HG02973 (cell line): ENCODE data around the gene LDHD.
"Not testable (repeated sequence)": the region's sequence is repeated elsewhere in the genome, so short reads cannot be mapped to it uniquely, and the experiment has no call there.

ENCODE experiments used
- ATAC-seq: cut with Tn5 transposase; IDR thresholded peaks from one replicate; pipeline ENCODE4 v1.9.1; 2021; ENCODE audit warnings: moderate library complexity; ENCODE audit not compliant: unreplicated experiment

Gene LDHD

DNA sequence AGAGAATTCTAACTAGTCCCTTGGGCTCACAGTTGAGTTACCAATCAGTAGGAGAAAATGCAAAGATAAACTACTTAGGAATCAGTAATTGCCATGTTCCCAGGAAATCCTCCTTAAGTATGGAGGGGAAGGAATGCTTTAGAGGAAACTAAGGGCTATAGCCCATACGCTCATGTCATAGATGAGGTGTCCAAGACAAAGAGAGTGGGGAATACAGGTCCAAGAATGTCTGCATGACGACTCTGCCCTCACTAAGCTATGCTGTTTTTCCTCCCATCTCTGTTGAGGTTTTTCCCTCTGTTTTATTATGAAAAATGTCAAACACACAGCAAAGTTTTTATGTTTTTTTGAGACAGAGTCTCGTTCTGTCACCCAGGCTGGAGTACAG lies 16.0 kb downstream of the LDHD start:
- ATAC-seq = no peak

DNA sequence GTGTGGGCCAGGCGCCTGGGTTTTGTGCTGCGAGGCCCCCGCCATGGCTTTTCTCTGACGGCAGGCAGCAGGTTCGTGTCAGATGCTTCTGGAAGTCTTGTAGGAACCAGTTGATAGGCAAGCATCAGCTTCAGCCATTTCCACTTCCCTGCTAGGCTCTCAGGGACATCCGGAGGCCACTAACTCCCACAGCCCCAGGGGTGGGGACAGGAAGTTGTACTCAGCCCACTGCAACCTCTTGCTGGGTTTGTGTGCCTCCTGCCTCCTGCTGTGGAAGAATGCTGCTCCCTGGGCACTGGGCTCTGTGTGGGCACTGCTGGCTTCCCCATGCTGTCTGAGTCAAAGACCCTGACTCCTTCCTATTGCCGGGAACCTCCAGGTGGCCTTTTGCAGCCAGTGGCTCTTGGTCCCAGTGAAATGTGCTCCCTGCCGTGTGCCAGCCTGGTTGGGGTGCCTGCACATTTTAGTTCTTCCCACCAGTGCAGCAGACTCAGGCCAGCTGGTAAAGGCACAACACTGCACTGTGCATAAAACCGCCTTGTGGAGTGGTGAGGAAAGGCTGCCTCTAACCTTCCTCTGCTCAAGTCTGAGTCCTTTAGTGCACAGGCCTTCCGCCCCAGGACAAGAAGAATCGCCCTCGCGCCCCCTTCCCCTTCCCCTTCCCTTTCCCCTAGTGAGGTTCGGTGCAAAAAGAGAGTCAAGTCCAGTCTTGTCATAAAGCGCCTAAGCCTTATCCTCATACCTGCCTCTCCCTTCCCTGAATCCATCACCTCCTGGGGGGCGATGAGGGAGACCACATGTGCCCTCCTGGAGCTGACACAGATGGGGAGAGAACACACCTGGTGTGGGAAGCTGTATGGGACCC lies 16.6 kb downstream of the LDHD start:
- ATAC-seq = no peak

DNA sequence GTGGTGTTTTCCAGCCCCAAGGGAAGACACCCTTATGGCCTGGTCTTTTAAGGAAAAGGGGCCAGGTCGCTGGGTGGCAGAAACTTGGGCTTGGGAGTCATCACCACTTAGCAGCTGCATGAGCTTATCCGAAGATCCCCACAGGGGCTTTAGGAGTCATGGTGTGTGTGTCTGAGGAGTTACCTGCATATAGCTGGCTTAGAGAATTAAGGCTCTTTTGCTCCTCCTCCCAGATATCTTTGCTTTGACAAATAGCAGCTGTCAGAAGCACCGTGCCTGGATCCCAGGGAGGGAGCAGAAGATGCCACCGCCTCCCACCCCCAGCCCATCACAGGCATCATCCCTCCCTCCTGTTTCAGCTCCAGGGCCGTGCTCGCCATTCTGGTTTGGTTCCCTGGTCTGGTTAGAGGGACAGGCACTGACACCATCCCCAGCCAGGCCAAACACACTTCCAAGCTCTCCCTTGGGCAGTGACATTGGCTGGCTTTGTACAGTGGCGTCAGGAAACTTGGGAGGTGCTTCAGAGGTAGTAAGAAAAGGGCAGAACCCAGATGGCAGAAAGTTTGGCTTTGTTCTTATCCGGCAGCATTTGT lies 17.4 kb downstream of the LDHD start:
- no peak for ATAC-seq

DNA sequence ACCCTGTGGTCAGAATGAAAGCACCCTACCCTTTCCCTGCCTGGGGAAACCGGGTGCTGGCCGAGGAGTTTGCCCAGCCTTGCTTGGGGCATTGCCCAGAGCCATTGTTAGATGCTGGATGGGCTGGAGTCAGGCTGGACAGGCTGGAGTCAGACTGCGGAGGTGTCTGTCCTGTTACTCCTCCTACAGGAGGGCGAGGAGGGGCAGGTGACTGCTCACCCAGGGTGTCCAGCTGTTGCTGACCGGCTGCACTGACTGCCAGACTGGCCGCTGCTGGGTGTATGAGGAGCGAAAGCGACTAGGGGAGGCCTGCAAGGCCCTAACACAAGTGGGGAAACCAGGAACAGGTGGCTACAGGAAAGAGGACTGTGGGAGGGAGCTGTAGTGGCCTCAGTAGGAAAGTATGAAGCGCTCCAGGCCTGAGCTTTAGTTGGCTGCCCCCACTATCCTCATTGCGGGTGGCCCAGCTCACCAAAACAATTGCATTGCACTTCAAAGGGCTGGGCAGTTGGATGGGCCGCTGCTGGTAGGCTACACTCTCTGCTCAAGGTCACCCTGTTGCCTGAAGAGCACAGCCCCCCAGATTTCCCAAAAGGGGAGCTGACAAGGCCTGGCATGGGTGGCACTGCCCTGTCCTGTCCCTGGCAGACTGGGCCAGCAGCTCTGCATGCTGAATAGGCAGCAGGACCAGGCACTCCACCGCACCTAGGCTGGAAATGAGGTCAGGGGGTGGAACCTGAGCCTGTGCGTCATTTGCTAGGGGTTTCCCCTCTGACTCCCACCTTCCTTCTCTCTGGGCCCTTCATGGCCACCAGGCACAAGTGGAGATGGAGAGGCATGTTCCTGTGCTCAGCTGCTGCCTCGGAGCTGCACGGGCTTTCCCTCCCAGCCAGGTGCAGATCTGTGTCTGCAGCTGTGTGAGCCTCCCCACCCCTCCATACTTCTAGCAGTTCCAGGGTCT lies 18.4 kb downstream of the LDHD start:
- peak; percentile 61 for ATAC-seq

DNA sequence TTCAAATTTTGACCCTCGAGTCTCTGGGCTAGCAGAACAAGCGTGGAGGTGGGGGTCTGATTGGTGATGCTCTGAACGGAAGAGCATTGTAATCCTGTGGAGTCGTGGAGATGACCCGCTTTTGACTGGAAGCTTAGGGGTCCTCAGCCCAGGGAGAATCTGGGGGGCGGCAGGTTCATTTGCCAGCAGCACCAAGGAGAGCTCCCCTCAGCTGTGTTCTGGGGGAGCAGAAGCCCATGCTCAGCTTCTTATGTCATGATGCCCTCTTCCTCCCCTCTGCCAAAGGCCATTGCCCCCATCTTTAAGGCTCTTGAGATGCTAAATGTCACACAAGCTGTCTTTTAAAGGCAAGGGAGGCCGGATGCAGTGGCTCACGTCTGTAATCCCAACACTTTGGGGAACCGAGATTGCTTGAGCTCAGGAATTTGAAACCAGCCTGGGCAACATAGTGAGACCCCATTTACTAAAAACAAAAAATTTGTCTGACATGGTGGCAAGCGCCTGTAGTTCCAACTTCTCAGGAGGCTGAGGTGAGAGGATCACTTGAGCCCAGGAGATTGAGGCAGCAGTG lies 19.3 kb downstream of the LDHD start:
- no peak for ATAC-seq

DNA sequence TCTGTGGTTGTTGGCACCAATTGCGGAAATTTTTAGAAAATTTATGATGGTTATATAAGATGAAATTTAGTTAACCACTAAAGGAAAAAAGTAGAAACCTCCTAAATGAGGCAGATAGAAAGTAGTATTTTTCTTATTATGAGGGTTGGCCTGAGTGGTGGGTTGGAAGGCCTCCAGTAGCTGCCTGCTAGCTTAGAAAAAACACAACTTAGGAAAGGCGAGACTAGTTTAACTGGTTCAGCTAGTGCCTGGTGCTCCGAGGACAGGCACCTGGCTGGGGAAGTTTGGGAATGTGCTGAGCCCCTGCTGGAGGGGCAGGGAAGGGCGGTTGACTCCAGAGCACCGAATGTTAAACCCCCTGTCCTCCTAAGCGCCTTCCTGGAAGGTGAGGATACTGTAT lies 19.9 kb downstream of the LDHD start:
- no peak for ATAC-seq

DNA sequence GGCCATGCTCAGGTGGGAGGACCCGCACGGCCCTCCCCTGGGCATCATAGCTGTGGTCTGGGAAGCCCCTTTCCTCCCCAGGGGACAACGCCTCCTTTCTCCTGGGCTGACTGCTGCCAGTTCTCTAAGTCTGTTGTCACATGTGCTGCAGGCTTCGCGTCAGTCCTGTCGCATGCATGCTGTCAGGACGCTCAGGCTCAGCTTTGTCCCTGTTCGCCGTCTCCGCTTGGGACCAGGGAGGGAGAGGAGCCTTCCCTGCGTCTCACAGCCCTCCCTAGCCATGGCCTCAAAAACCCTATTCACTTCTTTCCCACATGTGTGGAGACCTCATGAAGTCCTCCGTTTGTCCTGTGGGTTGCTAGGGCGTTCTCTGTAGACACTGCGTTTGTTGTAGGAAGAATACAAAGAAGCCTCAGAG lies 21.4 kb downstream of the LDHD start:
- ATAC-seq = no peak

DNA sequence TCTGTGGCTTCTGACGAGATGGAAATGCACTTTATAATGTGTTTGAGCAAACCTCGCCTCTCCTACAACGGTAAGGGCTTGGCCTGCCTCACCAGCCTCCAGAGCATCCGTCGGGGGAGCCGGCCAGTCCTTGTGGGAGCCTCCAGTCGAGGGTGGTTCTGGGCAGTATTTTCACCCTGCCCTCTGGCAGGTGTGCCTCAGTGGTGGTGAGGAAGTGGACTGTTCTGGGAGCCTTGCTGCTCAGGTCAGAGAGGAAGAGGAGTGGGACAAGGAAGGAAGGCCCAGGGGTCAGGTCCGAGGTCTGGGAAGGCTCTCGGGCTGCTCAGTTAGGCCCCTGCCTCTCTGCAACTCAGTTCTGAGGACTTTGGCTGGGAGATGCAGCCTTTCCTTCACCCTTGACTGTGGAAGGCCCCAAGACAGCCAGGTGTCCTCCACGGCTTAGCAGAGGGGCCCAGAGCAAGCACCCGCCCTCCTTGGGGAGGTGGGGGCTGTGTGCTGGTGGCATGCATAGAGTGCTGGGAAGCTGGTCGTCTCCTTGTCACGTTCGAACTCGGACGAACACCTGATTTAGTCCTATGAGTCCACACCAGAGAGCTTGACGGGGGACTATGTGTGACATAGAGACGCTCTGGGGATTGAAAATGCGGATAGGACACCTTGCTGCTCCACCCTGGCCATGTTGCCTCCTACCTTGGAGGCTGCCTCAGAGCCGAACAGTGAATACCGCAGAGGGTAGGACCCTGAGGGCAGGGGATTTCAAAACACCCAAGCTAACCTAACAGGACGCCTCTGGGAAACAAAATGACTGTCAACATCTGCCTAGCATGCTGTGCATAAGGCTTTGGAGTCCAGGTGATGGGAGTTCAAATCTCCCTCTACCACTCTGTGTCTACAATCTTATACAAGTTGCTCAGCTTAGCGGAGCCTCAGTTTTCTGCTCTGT lies 22.7 kb downstream of the LDHD start:
- ATAC-seq = no peak

DNA sequence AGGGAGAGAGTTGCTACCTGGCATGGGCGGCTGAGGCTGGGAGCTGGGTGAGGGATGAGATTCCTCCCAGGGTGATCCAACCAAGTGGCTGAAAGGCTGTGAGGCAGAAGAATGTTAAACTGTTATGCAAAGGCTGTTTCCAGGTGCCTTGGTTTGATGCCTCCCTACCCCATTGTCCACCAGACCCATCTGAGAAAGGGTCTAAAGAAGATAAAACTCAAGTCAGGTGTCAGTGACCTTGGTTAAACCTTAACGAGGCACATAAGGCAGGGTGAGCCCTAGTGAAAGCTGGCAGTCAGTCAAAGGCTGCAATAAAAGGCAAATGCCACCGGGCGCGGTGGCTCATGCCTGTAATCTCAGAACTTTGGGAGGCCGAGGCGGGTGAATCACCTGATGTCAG lies 23.8 kb downstream of the LDHD start:
- ATAC-seq = no peak

DNA sequence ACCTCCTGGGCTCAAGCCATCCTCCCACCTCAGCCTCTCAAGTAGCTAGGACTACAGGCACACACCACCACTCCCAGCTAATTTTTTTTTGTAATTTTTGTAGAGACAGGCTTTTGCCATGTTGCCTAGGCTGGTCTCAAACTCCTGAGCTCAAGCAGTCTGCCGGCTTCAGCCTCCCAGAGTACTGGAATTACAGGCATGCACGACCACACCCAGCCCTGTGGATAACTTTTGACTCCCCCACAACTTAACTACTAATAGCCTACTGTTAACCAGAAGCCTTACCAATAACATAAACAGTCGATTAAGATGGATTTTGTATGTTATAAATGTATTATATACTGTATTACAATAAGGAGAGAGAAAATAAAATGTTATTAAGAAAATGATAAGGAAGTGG lies 25.0 kb downstream of the LDHD start:
- not testable (repeated sequence) for ATAC-seq

DNA sequence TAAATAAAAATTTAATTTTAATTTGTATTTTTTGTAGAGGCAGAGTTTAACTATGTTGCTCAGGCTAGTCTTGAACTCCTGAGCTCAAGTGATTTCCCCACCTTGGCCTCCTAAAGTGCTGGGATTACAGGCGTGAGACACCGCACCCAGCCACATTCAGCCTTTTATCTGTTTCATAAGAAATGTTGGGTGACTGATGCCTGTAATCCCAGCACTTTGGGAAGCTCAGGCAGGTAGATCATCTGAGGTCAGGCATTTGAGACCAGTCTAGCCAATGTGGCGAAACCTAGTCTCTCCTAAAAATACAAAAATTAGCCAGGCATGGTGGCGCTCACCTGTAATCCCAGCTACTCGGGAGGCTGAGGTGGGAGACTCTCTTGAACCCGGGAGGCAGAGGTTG lies 25.7 kb downstream of the LDHD start:
- not testable (repeated sequence) for ATAC-seq

DNA sequence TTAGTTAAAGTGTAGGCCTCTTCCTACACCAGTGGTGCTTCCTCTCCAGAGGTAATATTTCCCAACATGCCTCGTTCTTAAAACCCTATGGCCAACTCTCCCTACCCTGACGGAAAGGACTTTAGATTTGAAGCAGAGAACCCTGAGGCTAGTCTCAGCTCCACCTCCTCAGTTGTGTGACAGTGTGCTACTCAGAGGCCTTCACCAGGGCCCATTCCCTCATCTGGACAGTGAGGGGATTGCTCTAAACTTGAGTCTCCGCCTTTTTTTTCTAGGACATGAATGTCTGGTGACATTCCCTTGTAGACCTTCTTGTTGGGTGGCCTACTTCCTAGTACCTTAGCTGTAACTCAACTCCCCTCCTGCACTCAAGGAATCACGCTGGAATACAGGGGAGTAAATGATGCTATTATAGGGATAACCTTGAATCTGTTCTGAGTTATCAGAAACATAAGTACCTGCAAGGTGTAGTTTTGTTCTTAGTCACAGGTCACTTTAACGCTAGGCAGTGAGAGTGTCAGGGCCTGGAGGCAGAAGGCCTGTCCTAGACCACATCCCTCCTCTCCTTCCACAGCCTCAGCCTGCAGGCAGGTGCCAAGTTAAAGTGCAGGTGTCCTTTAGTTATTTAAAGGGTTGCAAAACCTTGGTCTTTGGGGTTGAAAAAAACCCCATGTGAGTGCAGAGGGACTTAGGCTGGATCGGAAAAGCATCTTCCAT lies 26.9 kb downstream of the LDHD start:
- ATAC-seq = no peak

DNA sequence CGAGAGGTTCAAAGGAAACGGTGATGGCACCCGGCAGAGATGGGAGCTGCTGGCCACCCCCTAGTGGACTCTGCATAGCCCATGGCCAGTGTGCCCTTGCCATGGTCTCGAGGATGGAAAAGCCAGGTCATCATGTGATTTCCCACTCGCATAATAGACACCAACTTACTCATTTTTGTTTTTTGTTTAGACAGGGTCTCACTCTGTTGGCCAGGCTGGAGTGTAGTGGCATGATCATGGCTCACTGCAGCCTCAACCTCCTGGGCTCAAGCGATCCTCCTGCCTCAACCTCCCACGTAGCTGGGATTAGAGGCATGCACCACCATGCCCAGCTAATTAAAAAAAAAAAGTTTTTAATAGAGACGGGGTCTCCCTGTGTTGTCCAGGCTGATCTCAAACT lies 27.6 kb downstream of the LDHD start:
- ATAC-seq = no peak

DNA sequence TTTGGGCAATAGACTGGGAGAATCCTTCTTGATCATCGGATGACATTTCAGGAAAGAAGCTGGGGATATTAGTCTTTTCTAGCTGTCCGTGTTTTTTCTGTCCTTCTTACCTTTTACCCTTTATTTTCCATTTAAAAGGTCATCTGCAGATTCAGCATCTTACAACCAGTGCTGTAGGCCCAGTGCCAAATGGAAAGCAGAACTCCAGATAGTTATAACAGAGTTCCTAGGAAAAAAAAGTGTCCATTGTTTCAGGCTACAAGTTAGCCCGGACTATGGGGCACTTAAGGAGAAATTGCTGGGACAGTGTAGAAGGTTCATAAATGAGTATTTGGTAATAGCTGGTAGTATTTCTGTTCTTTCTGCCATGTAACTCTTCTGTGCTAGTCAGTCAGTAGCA lies 28.4 kb downstream of the LDHD start:
- ATAC-seq = no peak

DNA sequence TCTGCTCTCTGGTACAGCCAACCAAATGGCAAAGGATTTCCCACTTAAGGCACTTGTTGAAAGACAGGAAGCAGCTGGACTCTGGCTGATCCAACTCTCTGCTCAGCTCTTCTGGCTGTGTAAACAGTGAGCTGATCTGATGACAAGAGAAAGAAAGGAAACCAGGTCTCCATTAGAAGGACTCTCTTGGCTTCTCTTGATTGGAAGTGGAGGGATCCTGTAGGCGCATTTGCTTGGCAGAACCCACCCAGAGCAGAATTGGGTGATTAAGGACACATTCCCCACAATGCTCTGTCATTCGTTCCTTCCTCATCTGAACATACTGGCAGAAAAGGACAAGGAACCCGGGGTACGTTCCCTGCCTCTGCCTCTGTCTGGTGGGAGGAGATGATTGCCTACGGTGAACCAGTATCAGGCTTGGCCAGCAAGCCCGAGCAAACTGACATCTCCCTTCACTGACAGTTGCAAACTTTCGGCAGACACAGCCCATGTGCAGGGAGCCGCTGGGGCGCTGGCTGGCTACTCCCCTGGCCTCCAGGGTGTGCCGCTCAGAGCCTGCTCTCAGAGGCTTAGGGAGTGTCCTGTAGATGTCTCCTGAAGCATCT lies 29.1 kb downstream of the LDHD start:
- ATAC-seq = no peak

DNA sequence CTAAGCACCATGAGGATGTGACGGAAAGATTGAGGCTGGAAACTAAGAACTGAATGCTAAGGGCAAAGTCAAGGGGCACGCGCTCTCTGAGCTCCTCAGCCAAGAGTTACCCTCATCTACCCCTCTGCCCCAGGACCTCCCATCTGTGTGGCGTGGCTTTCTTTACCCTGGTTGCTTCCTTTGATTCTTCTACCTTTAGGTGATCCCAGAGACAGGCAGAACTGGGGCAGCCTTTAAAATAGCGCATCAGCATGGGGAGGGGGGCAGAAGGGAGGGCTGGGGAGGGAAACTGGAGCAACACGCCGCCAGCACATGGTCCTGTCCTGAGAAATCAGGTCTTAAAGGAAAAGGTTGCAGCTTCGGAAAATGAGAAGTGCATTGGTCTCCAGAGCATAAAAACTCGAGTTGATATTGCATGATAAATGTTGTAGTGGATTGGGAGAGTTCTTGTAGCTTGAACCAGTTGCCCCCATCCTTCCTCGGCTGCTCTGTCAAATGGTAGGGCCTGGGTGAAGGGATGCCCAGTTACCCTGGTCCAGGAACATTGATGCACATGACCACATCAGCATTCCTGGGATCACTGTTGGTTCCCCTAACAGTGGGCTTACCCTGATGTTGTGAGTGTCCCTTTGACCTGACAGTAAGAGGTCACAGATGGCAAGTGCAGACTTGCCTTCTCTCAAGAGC lies 29.7 kb downstream of the LDHD start:
- no peak for ATAC-seq

DNA sequence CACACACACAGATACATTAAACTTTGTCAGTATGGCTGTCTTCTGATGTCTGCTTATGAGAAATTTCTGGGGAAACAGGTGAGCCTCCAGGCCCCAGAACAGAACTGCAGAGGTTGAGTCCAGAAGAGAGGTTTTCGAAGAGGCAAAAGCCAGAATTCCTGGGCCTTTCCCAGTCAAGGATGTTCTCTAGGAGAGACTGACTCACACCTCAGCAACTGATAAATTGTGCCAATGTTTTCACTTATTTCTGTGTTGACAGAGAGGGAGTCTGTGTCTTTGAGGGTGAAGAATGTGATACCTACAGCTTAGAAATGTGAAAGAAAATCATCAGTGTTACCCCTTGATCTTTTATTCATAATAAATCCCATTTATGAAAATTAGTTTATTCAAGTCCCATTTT lies 30.3 kb downstream of the LDHD start:
- ATAC-seq = no peak

DNA sequence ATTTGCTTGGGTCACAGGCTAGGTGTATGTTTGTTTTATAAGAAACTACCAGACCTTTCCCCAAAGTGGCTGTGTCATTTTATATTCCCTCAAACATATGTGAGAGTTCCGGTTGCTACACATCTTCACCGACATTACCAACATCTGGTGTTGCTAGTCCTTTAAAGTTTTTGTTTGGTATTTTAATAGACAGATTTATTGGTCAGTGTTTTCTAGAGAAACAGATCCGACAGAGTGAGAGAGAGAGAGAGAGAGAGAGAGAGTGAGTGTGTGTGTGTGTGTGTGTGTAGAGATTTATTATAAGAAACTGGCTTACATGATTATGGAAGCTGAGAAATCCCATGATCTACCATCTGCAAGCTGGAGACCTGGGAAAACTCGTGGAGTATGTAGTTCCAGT lies 31.0 kb downstream of the LDHD start:
- no peak for ATAC-seq
